HepG2 (cell line): ENCODE results near the gene TPX2. TPM values are rescaled to one million over a fixed set of nuclear protein-coding genes. Genes with fewer than 3 reads are reported as not detected.

ENCODE experiments used
- CEBPB ChIP-seq: IDR thresholded peaks from 2 replicates; pipeline ENCODE4 v1.6.1; 2011; ENCODE audit warnings: low read depth, low read length, improper control_type of control experiment, borderline replicate concordance
- KMT2B ChIP-seq: IDR thresholded peaks from 2 replicates; pipeline ENCODE4 v1.6.1; 2016; ENCODE audit warnings: missing genetic modification reagents, missing compliant biosample characterization
- MEF2D ChIP-seq: sonication (generic); formaldehyde crosslinking; IDR thresholded peaks from 2 replicates; pipeline ENCODE4 v1.5.1; 2020; ENCODE audit warnings: mild to moderate bottlenecking, missing genetic modification reagents
- POLR2G ChIP-seq: fragments of 200-400 bp; formaldehyde crosslinking; IDR thresholded peaks from 2 replicates; pipeline ENCODE4 v1.6.1; 2018; ENCODE audit warnings: mild to moderate bottlenecking, low read depth, low read length, moderate library complexity
- RFXAP ChIP-seq: sonication (generic); formaldehyde crosslinking; IDR thresholded peaks from 2 replicates; pipeline ENCODE4 v1.4.0; 2020; ENCODE audit warnings: missing genetic modification reagents, borderline replicate concordance
- SIX1 ChIP-seq: sonication (generic); formaldehyde crosslinking; IDR thresholded peaks from 2 replicates; pipeline ENCODE4 v1.4.0; 2020; ENCODE audit warnings: missing genetic modification reagents, borderline replicate concordance
- SIX4 ChIP-seq: sonication (generic); formaldehyde crosslinking; IDR thresholded peaks from 2 replicates; pipeline ENCODE4 v1.4.0; 2020; ENCODE audit warnings: missing genetic modification reagents
- ZBTB21 ChIP-seq: sonication (generic); formaldehyde crosslinking; IDR thresholded peaks from 2 replicates; pipeline ENCODE4 v1.4.0; 2020; ENCODE audit warnings: missing genetic modification reagents
- ZBTB44 ChIP-seq: sonication (generic); formaldehyde crosslinking; IDR thresholded peaks from 2 replicates; pipeline ENCODE4 v1.4.0; 2020; ENCODE audit warnings: missing genetic modification reagents
- ZNF550 ChIP-seq: sonication (generic); formaldehyde crosslinking; IDR thresholded peaks from 2 replicates; pipeline ENCODE4 v1.4.0; 2020; ENCODE audit warnings: mild to moderate bottlenecking, missing genetic modification reagents, borderline replicate concordance
- ZNF776 ChIP-seq: sonication (generic); formaldehyde crosslinking; IDR thresholded peaks from 2 replicates; pipeline ENCODE4 v1.4.0; 2020; ENCODE audit warnings: mild to moderate bottlenecking, missing genetic modification reagents
- ZNF841 ChIP-seq: sonication (generic); formaldehyde crosslinking; IDR thresholded peaks from 2 replicates; pipeline ENCODE4 v1.8.1; 2023; ENCODE audit warnings: missing genetic modification reagents, borderline replicate concordance
- ZSCAN20 ChIP-seq: sonication (generic); formaldehyde crosslinking; IDR thresholded peaks from 2 replicates; pipeline ENCODE4 v1.4.0; 2020; ENCODE audit warnings: missing genetic modification reagents, mild to moderate bottlenecking, borderline replicate concordance
- polyA plus RNA-seq, 8 experiments: library from polyadenylated mRNA; depleted of rRNA in 3 of 8; stranded (reverse) in 7 of 8; unstranded in 1 of 8; fragments of >200 nt; fragmentation: Illumina TruSeq in 4 of 8; extraction: Trizol in 4 of 8; gene quantifications; 2 replicates each; pipeline versions ENCODE4 v1.2.1 to v1.2.3, GENCODE V29; 2011 to 2016; ENCODE audit warnings: low read depth in 4 of 8, missing spikeins in 1 of 8, mixed read lengths in 1 of 8; ENCODE audit not compliant: insufficient read depth in 1 of 8
- total RNA-seq, 5 experiments: library from RNA; depleted of rRNA; stranded (reverse); fragments of >200 nt; fragmentation: Illumina TruSeq; extraction: Trizol; gene quantifications; 2 replicates each; pipeline ENCODE4 v1.2.3, GENCODE V29; 2016; ENCODE audit warnings: low read depth in 1 of 5
- TF ChIP-seq, protein P1 (sequence below): sonication (generic); formaldehyde crosslinking; IDR thresholded peaks from 2 replicates; pipeline ENCODE4 v1.4.0; 2020; ENCODE audit warnings: mild to moderate bottlenecking, missing genetic modification reagents, borderline replicate concordance
- TF ChIP-seq, protein P2 (sequence below), 2 experiments: sonication (generic) in 1 of 2; formaldehyde crosslinking in 1 of 2; IDR thresholded peaks; 2 replicates each; pipeline versions ENCODE4 v1.4.0 to v1.6.1; 2018 to 2020; ENCODE audit warnings: missing genetic modification reagents in 2 of 2, borderline replicate concordance in 1 of 2, low read depth in 1 of 2, mild to moderate bottlenecking in 1 of 2, missing biosample characterization in 1 of 2

TPX2 gene
- total and polyA plus RNA-seq, 2 of the 13 experiments (the other 11 are each of a cell fraction or from before 2014, with no cell fraction given): 34.3 to 124 TPM

GRCh38 chr20:31716818-31717477 lies 22.1 kb upstream of the TPX2 start (continued):
- TF ChIP-seq, protein P1, sequence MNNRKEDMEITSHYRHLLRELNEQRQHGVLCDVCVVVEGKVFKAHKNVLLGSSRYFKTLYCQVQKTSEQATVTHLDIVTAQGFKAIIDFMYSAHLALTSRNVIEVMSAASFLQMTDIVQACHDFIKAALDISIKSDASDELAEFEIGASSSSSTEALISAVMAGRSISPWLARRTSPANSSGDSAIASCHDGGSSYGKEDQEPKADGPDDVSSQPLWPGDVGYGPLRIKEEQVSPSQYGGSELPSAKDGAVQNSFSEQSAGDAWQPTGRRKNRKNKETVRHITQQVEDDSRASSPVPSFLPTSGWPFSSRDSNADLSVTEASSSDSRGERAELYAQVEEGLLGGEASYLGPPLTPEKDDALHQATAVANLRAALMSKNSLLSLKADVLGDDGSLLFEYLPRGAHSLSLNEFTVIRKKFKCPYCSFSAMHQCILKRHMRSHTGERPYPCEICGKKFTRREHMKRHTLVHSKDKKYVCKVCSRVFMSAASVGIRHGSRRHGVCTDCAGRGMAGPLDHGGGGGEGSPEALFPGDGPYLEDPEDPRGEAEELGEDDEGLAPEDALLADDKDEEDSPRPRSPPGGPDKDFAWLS (CRISPR knock-in tag): no peak
- TF ChIP-seq SIX1 (no peak), ZNF776 (no peak), ZSCAN20 (no peak), ZNF550 (no peak), RFXAP (CRISPR knock-in tag) (no peak), ZBTB21 (CRISPR knock-in tag) (no peak), KMT2B (CRISPR knock-in tag) (0 out of 2 replicates have a peak, but pooled peaks have one; percentile 11), SIX4 (0 out of 2 replicates have a peak, but pooled peaks have one; percentile 16), ZNF841 (CRISPR knock-in tag) (no peak), CEBPB (no peak), ZBTB44 (CRISPR knock-in tag) (no peak), POLR2G (peak; percentile 47; the same call in 1 of the 2 replicates), MEF2D (CRISPR knock-in tag) (peak; percentile 46; the same call in 1 of the 2 replicates)
- TF ChIP-seq, protein P2, sequence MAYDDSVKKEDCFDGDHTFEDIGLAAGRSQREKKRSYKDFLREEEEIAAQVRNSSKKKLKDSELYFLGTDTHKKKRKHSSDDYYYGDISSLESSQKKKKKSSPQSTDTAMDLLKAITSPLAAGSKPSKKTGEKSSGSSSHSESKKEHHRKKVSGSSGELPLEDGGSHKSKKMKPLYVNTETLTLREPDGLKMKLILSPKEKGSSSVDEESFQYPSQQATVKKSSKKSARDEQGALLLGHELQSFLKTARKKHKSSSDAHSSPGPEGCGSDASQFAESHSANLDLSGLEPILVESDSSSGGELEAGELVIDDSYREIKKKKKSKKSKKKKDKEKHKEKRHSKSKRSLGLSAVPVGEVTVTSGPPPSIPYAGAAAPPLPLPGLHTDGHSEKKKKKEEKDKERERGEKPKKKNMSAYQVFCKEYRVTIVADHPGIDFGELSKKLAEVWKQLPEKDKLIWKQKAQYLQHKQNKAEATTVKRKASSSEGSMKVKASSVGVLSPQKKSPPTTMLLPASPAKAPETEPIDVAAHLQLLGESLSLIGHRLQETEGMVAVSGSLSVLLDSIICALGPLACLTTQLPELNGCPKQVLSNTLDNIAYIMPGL (CRISPR knock-in tag; IDR thresholded peaks at IDR 0.05; ENCODE audit: borderline replicate concordance in 1 of 2, low read depth in 1 of 2): 0 out of 4 replicates have a peak, but pooled peaks of 1 of the 2 experiments have one; percentile 30
- TF ChIP-seq, all 625 proteins: peak for 19
